GM18511 (cell line): ENCODE data around the gene APOL4.
A peak's percentile ranks its signal among the peaks of the same experiment; 100 is the strongest.
"Not testable (repeated sequence)": the region's sequence is repeated elsewhere in the genome, so short reads cannot be mapped to it uniquely, and the experiment has no call there.

Experiments
- ATAC-seq: cut with Tn5 transposase; IDR thresholded peaks from one replicate; pipeline ENCODE4 v1.9.1; 2021; ENCODE audit warnings: mild to moderate bottlenecking, moderate library complexity; ENCODE audit not compliant: unreplicated experiment

APOL4 gene

GRCh38 chr22:36185828-36186624, 15.6 kb downstream of the APOL4 start:
- ATAC-seq = no peak

GRCh38 chr22:36184433-36185025, 17.1 kb downstream of the APOL4 start:
- ATAC-seq = no peak

GRCh38 chr22:36183446-36183845, 18.2 kb downstream of the APOL4 start:
- no peak for ATAC-seq

GRCh38 chr22:36182857-36183256, 18.8 kb downstream of the APOL4 start:
- ATAC-seq = no peak

- no peak for ATAC-seq
Measured at GRCh38 chr22:36182056-36182455, 19.6 kb downstream of the APOL4 start.

GRCh38 chr22:36180928-36181327, 20.7 kb downstream of the APOL4 start:
- ATAC-seq = no peak

GRCh38 chr22:36180038-36180880, 21.4 kb downstream of the APOL4 start:
- no peak for ATAC-seq

- no peak for ATAC-seq
Measured at GRCh38 chr22:36177160-36177559, 24.4 kb downstream of the APOL4 start.

GRCh38 chr22:36175892-36176291, 25.7 kb downstream of the APOL4 start:
- no peak for ATAC-seq

GRCh38 chr22:36171941-36172340, 29.7 kb downstream of the APOL4 start:
- ATAC-seq = no peak

- no peak for ATAC-seq
Measured at GRCh38 chr22:36166518-36167220, 34.9 kb downstream of the APOL4 start.

- no peak for ATAC-seq
Measured at GRCh38 chr22:36166086-36166485, 35.5 kb downstream of the APOL4 start.

- no peak for ATAC-seq
Measured at GRCh38 chr22:36165141-36165540, 36.5 kb downstream of the APOL4 start.

GRCh38 chr22:36164621-36165020, 37.0 kb downstream of the APOL4 start:
- ATAC-seq = no peak

- ATAC-seq = no peak
Measured at GRCh38 chr22:36163497-36163896, 38.1 kb downstream of the APOL4 start.

- peak; percentile 63 for ATAC-seq
Measured at GRCh38 chr22:36162127-36163034, 39.2 kb downstream of the APOL4 start.

GRCh38 chr22:36161793-36162126, 39.8 kb downstream of the APOL4 start:
- ATAC-seq = not testable (repeated sequence)

- ATAC-seq = no peak
Measured at GRCh38 chr22:36160499-36160942, 41.1 kb downstream of the APOL4 start, which contains the start of gene APOL3. APOL3 (minus strand) TSS chr22:36160755; CDS start chr22:36149055, 11,700 bp downstream.

GRCh38 chr22:36156515-36157419, 44.8 kb downstream of the APOL4 start:
- no peak for ATAC-seq
